ENCODE data around the gene QTRT2.

DNA sequence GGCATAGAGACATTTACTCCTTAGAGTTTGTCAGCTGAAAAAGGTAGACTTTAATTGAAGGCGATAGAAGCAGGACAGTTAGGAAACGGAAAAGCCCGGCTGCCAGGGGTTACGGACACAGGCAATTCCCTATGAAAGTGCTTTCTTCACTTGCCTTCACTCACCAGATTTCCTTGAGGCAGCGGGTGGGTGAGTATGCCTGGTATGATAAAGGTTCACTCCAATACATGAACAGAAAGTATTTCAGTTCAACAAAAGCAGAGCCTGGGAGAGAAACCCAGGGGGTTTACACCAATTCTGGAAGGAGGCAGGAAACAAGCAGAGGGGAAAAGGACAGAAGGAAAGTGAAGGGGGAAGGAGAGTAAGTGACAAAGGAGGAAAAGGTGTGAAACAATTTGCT lies 53.9 kb downstream of the QTRT2 start:
- TF ChIP-seq, protein P1, sequence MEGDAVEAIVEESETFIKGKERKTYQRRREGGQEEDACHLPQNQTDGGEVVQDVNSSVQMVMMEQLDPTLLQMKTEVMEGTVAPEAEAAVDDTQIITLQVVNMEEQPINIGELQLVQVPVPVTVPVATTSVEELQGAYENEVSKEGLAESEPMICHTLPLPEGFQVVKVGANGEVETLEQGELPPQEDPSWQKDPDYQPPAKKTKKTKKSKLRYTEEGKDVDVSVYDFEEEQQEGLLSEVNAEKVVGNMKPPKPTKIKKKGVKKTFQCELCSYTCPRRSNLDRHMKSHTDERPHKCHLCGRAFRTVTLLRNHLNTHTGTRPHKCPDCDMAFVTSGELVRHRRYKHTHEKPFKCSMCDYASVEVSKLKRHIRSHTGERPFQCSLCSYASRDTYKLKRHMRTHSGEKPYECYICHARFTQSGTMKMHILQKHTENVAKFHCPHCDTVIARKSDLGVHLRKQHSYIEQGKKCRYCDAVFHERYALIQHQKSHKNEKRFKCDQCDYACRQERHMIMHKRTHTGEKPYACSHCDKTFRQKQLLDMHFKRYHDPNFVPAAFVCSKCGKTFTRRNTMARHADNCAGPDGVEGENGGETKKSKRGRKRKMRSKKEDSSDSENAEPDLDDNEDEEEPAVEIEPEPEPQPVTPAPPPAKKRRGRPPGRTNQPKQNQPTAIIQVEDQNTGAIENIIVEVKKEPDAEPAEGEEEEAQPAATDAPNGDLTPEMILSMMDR (IDR thresholded peaks at IDR 0.05): no peak
- no peak for TF ChIP-seq POLR2A (IDR thresholded peaks at IDR 0.05)
